NCI-H2196 treated with DMSO at 0.1 percent for 48 hours (cell line): ENCODE measurements around the gene CHTF18.

Experiments used
- DNase-seq: peaks from one replicate; lab custom pipeline; 2025; ENCODE audit not compliant: unreplicated experiment; lab: John Stamatoyannopoulos, UW

The CHTF18 gene

GRCh38 chr16:792221-792995 lies 4.0 kb downstream of the CHTF18 start:
- DNase-seq: no peak

GRCh38 chr16:793414-793813 lies 5.0 kb downstream of the CHTF18 start:
- no peak for DNase-seq

GRCh38 chr16:794091-794822 lies 5.8 kb downstream of the CHTF18 start:
- no peak for DNase-seq

- DNase-seq: no peak
Observed at GRCh38 chr16:794853-795466, 6.5 kb downstream of the CHTF18 start.

- peak; percentile 49 for DNase-seq
Observed at GRCh38 chr16:795580-796229, 7.3 kb downstream of the CHTF18 start.

- no peak for DNase-seq
Observed at GRCh38 chr16:796296-797119, 8.1 kb downstream of the CHTF18 start.

- DNase-seq: no peak
Observed at GRCh38 chr16:797120-797420, 8.7 kb downstream of the CHTF18 start.

GRCh38 chr16:797686-798085 lies 9.3 kb downstream of the CHTF18 start:
- DNase-seq: no peak

- DNase-seq: no peak
Observed at GRCh38 chr16:798666-799065, 10.2 kb downstream of the CHTF18 start.

GRCh38 chr16:799111-799947 lies 10.9 kb downstream of the CHTF18 start:
- no peak for DNase-seq

- DNase-seq: no peak
Observed at GRCh38 chr16:799948-800833, 11.8 kb downstream of the CHTF18 start, which contains the start of gene GNG13. GNG13 (minus strand) TSS chr16:800734; CDS start chr16:799077, 1,657 bp downstream.

GRCh38 chr16:800834-801511 lies 12.6 kb downstream of the CHTF18 start:
- DNase-seq: no peak

- no peak for DNase-seq
Observed at GRCh38 chr16:801584-802363, 13.4 kb downstream of the CHTF18 start.

GRCh38 chr16:802461-802860 lies 14.0 kb downstream of the CHTF18 start:
- DNase-seq: no peak

GRCh38 chr16:802914-803753 lies 14.7 kb downstream of the CHTF18 start:
- DNase-seq: no peak

- DNase-seq: no peak
Observed at GRCh38 chr16:803754-804080, 15.3 kb downstream of the CHTF18 start.
